GM19351 (cell line): ENCODE data around the gene HOXA3.

Experiments
- ATAC-seq: cut with Tn5 transposase; IDR thresholded peaks from one replicate; pipeline ENCODE4 v1.9.1; 2021; ENCODE audit warnings: mild to moderate bottlenecking, moderate library complexity; ENCODE audit not compliant: unreplicated experiment

Gene HOXA3

DNA sequence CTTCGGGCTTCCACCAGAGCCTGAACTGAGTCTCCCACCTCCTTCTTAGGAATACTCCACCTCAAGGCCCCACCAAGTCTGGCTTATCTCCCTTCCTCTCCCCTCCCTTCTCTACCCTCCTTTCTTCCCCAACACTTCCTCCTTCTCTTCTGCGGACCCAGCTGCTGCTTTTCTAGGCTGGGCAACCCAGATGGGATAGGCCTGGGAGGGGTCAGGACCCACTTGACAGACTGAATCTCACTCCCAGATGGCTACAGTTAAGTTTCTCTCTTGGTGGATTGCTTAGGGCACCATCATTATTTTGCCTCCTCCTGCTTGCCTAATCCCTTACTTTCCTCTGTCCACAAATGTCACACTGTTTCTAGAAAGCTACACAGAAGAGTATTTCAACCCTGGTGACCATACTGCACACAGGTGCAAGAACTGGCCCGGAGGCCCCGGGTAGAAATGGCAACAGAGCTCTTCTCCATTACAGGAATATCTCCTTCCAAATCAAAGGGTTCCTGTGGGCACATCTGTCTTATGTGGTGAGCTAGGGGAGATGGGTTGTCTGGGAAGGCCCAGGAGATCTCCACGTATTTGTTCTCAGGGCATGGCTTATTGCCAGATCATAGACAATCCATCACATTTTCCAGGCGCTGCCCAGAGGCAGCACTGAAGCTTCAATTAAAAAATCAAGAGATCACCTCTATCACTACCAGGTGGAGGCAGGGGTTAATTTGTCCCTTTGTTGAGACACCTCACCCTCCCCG is 37.8 kb upstream of the HOXA3 start:
- no peak for ATAC-seq

DNA sequence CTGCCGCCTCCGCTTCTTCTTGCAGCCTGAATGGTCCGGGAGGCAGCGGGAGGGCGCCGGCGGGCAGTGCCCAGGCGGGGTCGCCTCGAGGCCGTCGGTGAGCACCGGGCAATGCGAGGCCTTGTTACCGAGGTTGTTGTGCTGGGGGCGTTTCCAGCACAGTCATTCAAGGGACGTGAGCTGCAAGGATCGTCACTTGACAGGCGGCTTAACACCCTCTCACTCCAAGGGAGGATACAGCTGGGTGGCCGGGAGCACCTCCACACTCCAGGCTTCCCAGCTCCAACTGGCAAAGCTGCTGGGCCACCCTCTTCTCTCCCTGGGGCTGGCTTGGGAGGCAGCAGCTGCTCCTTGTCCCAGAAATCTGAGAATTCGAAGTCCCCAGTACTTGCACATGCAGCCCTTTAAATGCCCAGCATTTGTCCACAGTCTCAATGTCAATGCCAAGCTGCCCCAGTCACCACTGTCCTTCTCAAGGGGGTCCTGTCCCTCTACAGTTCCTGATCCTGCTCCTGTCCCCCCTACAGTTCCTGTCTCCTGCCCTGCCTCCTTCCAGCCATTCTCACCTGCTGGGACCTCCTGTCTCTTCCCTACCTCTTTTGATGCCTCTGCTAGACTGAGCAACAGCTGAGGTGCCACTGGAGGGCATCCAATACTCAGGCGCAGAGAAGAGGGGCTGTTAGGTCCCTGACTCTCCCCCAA is 37.1 kb upstream of the HOXA3 start:
- ATAC-seq = no peak

DNA sequence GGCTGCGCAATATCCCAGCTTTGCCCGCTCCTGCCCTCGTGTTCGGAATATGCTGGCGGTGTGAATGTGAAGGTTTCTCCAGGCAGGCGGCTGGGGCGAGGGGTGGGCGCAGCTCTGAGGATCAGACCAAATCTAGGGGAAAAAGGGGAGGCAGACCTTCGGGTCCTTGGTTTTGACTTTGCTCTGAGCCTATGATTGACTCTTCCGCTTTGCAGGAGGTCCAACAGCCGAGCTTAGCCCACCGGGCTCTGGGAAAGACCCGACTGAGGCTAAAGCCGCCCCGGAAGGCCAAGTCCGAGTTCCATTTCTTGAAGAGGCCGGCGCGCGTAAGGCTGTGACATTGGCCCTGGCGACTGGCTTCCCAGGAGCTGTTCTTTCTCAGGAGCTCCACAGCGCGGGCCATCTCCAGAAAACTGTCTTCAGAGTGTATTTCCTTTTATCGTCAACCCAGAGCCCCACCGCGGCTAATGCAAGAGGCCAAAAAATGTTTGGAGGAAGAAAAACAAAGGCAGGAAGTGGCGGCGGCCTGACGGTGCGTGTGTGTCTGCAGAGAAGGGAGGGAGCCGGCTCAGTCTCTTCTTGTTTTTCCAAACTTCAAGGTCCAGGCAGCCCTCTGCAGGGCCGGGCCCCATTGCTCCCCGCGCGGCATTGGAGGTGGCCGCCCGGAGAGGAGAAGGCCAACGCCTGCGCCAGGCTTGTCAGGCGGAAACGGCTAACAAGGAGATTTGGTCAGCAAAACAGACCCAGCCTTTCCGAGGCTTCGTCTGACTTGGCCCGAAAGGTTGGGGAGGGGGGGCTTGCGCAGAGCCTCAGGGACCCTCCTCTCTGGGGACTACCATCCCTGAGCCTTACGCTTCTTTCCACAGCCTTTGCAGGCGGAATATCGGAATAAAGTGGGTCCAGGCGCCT is 36.3 kb upstream of the HOXA3 start:
- no peak for ATAC-seq

DNA sequence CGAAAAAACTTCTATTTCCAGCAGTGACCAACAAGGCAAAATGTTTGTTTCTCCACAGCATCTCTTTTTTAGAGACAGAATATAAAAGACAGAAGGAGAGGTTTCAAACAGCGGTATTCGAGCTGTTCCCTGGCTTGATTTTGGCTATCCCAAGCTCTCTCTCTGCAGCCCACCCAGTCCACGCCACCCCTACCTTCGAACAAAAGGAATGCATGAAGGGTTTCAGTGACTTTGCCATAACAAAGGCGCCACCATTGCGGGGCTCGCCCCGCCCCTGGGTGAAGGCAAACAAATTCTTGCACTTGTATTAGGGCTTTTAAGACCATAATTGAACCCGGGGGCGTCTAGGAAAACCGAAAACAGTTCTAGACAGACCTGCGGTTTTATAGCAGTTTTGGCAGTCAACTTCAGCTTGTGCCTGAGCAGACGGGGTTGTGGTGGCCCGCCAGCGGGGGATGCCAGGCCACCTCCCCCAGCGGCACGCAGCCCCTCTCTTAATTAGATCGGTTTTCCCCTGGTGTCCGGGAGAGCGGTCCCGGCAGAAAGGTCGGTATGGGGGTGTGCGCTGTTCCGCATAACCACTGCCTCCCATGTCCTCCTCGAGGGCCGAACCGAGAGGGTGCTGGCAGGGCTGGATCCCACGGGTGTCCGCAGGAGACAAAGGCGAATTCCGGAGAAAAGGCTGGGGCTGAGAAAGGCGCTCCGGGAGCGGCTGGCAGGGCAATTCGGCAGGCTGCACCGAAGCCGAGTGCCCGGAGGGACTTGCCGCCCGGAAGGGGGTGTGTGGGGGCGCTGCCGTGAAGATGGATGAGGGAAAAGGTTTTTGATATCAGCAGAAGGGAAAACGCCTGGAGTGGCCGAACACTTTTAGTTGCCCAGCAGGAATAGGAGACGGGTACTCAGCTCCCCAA is 35.3 kb upstream of the HOXA3 start:
- ATAC-seq = no peak

DNA sequence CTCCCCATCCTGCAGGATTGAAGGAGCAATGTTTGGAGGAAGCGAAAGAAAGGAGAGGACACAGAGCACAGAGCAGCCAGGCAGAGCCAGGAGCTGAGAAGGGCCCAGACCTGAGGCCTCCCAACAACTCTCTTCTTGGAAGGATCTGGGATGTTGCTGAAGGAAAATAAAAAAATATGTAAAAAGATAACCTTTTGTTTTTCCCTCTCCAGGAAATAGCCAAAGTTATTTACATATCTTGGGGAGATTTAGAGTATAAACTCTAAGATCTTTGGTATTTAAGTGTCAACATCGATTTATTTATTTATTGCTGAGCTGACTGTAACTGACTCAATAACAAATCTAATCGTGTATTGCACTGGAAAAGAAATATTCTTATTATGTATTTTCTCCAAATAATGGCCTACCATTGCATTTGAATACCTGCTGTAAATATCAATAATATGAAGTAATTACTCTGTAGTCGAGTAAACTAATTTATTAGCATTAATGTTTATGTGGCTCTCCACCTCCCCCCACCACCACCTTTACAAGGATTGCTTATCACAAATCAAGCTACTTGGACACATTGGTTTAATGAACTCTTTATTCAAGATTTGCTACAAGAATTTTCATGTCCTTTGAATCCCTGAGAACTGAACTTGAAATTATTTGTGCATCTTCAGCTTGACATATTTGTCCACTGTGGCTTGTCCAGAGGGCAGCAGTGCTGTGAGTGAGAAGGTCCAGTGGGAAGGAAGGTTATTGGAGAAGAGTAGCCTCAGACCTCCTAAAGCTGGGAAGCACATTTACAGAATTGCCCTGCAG is 34.5 kb upstream of the HOXA3 start:
- ATAC-seq = no peak

DNA sequence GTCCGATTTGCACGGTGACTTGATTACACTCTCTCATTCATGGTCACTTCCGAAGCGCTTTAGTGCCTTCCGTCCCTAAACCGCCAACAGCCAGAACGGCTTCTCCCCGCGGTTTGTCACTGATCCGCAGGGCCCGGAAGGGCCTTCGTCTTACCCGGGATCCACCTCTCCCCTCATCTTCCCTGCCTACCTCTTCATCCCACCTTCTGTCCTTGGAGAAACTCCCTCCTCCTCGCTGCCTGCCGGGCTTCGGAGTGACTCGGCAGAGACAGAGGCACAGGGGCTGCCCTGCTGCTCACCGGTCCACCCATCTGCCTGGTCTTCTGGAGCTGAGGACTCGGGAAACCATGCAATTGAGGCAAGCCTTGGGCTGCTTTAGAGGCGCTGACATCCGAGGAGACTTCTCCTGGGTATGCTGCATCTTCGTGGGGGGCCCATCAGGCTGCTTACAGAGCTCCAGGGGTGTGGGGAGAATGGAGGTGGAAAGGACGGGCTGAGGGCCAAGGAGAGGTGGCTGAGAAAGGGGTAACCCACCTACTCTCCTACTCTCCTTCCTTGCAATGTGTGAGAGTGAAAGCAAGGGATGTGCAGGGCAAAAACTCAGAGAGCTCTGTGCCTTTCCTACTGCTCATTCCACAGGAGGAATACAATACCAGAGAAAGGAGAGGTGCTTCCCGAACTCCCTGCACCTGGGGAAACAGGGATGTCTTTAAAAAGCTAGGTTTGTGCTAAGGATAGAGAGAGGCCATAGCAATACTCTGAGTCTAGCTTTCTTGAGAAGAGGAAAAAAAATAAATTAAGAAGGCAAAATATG is 33.7 kb upstream of the HOXA3 start:
- ATAC-seq = no peak

DNA sequence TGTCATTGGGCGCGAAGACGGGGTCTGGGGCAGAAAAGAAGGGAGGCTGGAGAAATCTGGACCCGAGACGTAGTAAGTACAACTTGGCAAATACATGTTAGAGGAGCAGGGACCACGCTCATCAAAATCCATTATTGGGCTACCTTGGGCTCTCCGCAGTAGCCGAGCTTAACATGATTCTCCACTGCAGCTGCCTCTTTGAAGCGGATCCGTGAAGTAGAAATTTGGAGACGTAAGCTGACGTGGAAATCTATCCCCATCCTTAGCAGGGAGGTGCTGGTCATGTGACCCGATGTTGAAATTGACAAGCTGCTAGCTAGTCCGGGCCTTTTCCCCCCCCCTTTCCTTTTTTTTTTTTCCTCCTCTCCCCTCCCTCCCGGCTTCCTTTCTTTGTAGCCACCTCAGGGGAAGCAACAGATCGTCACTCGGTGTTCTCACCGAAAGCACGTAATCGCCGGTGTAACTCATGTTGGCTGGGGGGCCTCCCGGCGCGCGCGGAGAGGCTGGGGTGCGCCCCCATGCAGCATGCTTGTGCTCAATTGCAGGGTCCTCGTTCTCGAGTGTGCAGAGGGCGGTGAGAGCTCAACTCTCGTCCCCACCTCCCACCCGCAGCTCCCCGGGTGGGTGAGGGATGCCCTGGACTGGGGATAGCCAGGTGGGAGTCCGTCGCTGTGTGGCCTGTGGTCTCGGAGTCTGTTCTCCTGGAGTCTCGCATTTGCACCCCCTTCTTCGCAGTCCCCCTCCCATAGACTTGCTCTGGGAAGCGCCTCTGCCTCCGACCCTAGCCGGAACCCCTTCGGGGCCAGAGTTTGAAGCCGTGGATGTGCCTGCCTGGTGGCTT is 32.9 kb upstream of the HOXA3 start, which contains the start of gene HOXA11:
HOXA11 (minus strand) TSS at position 220 of the 841 bp plus-strand sequence; CDS start at position 132, 88 bp downstream.
- no peak for ATAC-seq

DNA sequence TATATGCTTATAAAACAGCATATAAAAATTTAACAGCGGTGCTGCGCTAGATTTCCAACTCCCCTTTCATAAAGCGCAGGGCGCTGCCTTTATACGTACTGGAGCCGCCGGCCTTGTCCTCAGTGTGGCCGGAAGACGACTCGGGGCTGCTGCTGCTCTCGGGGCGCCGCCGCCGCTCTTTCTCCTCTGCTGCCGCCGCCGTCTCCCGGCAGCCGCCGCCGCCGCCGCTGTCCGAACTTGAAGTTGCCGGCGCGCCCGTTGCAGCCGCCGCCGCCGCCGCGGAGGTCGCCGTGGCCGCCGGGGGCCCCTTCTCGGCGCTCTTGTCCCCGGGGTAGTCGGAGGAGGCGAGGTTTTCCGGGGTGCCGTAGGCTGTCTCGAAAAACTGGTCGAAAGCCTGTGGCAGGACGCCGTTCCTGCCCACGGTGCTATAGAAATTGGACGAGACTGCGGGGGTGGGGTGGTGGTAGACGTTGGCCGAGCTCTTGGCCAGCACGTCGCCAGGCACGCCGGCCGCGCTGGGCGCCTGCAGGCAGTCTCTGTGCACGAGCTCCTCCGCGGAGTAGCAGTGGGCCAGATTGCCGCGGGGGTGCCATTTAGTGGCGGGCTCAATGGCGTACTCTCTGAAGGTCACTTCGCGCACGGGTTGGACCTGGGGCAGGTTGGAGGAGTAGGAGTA is 32.1 kb upstream of the HOXA3 start:
- no peak for ATAC-seq

DNA sequence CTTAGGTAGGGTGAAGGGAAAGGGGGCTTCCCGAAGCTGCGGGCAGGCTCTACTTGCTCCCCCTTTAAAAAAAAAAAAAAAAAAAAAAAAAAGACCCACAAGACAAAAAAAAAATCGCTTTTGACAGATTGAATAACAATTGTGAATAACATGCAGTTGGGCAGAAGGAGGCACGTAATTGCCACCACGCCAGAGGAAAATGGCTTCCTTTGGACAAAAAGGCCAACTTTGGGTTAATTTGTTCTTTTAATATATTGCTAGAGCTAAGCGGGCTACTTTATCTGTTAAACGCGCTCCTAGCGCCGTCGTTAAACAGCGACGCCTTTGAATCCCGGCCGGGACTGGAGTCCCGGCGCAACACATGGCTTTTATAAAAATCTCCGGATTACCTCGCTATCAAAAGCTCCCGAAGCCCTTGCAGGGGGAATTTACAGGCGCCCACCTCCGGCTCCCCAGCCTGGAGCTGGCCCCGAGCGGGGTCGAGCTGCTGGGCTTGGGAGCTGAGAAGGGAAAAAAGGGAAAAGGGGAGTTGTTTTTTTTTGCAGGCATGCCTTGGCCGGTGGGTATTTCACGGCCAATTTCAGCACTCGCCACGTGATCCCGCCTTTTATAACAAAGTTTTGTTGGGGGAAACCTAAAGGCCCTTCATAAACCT is 31.4 kb upstream of the HOXA3 start:
- no peak for ATAC-seq

DNA sequence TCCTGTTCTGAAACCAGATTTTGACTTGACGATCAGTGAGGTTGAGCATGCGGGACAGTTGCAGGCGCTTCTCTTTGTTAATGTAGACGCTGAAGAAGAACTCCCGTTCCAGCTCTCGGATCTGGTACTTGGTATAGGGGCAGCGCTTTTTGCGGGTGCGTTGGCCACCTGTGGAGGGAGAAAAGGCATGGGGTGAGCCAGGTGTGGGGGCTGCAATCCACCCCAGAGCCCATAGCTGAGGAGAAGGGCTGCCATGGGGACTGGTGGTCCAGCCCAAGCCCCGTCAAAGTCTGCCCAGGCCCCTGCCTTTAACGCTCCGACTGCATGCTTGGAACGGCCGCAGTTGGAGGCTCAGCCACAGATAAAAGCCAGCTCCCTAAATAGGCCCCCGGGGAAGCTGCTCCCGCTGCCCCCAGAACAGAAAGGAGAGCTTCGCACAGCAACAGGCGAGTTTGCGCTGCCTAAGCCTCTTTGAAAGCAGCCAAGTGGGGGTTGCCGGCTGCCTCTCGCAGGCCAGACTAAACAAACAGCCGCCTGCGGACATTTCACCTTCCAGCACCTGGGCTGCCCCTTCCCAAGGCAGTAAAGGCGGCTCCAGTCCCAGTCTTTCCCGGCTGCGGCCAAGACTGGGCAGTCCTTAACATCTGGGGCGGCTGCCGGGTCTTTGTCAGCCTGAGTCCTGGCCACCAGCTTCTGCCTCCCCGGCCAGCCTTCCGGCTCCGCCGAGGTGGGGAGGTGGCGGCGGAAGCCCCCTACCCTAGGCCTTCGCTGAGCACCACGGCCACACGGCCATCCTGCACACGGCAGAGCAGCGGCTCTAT is 30.7 kb upstream of the HOXA3 start:
- no peak for ATAC-seq

DNA sequence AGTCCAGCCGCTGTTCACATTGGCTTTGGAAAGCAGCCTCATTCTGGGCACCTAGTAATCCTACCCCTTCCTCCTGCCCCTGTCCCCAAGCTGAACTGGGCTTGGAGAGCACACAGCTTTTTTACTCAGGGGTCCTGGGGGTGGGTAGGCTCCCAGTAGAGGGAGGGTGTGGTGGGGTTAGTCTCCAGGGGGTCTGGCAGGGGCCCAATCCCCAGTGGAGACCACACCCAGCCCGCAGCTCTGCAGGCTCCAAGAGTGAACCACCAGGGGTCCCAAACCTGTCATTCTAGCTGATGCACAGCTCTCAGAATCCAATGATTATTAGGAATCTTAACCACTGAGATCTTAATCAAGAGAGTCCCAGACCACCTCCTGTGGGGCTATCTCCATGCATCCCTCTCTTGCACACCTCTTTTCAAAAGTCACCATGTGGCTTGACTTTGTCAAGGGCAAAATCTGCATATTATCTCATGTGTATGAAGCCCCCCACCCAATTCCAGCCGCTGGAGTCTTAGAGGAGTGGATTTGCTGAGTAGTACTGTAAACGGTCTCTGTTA is 30.0 kb upstream of the HOXA3 start:
- no peak for ATAC-seq

DNA sequence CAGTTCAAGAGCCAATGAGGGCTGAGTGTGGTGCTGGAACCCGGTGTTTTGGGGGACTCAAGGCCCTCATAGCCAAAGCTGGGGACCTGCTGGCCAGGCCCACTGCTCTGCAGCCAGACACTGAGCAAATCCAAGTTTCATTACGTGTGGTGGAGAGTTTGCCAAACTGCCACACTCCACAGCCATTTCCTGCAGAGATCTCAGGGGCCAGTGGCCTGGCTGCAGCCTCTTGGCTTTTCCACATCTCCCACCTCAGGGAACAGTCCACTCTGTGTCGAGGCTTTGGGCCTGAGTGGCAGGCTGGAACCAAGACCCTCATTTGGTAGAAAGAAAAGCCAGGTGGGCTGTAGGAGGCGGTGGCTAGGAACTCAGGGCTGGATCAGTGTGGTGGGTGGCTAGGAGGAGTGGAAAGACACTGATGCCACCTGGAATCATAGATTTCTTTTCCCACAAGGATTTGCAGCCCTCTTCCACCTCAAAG is 29.5 kb upstream of the HOXA3 start:
- no peak for ATAC-seq

DNA sequence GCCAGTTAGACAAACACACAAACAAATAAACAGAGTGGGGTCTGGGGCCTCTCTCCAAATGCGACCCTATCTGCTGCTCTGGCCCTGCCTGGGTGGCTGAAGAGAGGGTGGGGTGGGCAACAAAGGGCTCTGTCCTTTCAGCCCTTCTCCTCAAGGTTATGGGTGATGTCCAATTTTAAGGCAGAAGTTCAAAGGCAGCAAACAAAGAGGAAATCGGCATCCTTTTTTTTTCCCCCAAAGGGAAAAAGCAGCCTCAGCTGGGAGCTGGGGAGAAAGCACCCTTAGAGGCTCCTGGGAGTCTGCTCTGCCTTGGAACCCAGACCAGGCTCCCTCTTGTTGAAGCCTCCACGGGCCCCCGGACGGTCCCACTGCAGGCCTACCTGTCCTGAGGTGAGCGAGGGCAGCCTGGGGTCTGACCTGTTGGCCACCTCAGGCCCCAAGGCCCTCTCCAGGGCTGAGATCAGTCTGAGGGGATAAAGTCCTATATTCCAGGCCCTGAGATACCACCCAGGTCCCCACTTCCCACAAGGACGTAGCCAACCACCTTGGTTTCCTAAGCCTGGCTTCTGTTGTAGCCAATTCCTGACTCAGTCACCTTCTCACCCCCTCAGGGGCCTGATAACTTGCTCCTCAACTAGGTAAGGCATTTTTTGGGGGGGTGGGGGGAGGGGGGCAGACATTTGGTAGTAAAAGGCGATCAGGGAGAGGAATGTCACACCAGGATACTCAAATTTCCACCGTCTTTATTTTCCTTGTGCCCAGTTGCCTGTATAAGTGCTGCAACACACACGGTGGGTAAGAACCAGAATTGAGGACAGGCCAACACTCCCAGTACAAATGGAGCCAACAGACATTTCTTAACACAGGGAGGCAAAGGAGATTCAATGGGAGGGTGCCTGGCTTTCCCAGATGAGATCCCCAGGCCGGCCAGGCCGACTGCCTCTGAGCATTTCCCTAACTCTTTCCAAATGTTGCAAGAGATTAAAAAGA is 28.3 kb upstream of the HOXA3 start:
- ATAC-seq = no peak
